ENCODE measurements around the gene PRPF38B.

Gene PRPF38B

DNA sequence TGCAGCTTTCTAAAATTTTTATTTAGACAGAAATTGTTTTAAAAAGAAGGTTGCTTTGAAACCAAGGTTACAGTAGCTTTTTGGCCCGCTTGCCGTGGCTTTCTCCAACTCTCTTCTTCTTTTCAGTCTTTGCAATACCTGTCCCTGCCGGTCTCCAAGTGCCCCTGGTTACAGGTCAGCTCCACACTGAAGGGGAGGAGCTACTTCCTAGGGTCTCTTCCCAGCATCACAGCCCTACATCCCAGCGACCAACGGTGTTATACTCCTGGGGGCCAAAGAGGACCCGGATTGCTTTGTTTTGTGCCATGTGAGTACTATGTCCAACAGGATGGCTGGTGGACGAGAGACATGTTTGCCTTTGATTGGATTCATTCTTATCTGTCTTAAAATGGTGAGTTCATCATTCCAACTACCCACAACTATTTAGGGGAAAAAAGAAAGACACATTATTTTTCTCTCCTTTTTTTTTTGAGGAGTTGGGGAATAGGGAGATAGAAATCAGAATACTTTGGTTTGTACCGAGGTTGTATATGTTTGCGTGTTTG lies 20.6 kb downstream of the PRPF38B start, which contains the start of gene FNDC7:
Gene FNDC7 (plus strand): TSS at position 303 of the 545 bp plus-strand sequence. CDS start 26 bp downstream, at position 329.
- H3K4me3 ChIP-seq (ENCODE audit: low read length), result no peak within 1 kb of the TSS
- TF ChIP-seq, protein P1, sequence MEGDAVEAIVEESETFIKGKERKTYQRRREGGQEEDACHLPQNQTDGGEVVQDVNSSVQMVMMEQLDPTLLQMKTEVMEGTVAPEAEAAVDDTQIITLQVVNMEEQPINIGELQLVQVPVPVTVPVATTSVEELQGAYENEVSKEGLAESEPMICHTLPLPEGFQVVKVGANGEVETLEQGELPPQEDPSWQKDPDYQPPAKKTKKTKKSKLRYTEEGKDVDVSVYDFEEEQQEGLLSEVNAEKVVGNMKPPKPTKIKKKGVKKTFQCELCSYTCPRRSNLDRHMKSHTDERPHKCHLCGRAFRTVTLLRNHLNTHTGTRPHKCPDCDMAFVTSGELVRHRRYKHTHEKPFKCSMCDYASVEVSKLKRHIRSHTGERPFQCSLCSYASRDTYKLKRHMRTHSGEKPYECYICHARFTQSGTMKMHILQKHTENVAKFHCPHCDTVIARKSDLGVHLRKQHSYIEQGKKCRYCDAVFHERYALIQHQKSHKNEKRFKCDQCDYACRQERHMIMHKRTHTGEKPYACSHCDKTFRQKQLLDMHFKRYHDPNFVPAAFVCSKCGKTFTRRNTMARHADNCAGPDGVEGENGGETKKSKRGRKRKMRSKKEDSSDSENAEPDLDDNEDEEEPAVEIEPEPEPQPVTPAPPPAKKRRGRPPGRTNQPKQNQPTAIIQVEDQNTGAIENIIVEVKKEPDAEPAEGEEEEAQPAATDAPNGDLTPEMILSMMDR (conservative IDR thresholded peaks at IDR 0.05; ENCODE audit: low read length), result no peak
- no peak for DNase-seq (ENCODE audit: low read depth)

DNA sequence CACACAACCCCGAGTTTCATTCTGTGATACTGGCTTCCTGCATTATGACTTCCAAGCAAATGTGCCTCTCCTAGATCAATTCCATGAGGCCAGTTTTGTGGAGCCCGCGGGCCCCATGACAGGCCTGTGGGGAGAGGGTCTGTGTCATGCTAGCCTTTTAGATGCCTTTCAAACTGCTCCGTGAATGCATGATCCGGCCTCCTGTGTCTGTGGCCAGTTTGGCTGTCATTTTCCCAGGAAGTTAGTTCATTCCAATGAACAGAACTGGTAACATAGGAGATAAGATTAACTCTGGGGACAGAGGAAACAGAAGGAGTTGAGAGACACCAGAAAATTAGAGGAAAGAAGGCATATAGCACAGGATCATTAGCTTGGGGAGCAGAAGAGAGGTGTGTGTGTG lies 23.8 kb downstream of the PRPF38B start:
- DNase-seq (ENCODE audit: low read depth), result no peak
- H3K4me3 ChIP-seq (ENCODE audit: low read length), result no peak overlapping the region
- TF ChIP-seq, protein P1 (conservative IDR thresholded peaks at IDR 0.05; ENCODE audit: low read length), result no peak

- DNase-seq (ENCODE audit: low read depth), result peak; percentile 31
- TF ChIP-seq, protein P1 (conservative IDR thresholded peaks at IDR 0.05; ENCODE audit: low read length), result no peak
- no peak overlapping the region for H3K4me3 ChIP-seq (ENCODE audit: low read length)
Observed at GRCh38 chr1:108716437-108717230, 24.5 kb downstream of the PRPF38B start.

GRCh38 chr1:108717774-108718316 lies 25.7 kb downstream of the PRPF38B start:
- no peak overlapping the region for H3K4me3 ChIP-seq (ENCODE audit: low read length)
- DNase-seq (ENCODE audit: low read depth), result no peak
- TF ChIP-seq, protein P1 (conservative IDR thresholded peaks at IDR 0.05; ENCODE audit: low read length), result no peak

DNA sequence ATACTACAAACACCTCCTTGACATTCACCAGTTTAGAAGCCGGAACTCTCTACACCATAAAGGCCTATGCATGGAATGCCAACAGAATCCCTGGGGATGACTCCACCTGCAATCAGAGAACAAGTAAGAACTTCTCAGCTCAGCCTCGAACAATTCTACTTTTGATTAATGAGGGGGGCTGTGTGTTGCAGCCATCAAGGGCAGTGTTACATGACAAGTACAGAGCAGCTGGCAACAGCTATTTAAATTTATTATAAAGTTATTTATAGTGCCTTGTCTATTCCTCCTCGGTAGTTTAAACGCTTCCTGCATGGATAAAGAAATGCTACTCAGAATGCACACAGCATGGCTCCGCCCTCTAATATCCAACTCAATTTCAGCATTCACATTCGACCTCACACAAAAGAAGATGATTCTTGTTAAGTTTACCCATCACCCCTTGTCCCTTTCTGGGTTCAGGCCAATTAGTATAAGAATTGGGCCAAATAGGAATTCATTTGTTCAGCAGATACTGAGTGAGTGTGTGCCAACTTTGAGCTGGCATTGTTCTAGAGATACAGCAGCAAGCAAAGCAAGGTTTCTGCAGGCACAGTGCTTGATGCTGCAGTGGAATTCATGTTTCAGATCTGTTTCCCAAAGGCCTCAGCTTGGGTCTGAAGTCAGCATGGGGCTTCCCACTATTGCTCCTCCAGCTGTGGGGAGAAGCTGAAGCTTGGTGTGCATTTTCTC lies 27.0 kb downstream of the PRPF38B start:
- H3K4me3 ChIP-seq (ENCODE audit: low read length), result no peak overlapping the region
- TF ChIP-seq, protein P1 (conservative IDR thresholded peaks at IDR 0.05; ENCODE audit: low read length), result no peak
- no peak for DNase-seq (ENCODE audit: low read depth)

DNA sequence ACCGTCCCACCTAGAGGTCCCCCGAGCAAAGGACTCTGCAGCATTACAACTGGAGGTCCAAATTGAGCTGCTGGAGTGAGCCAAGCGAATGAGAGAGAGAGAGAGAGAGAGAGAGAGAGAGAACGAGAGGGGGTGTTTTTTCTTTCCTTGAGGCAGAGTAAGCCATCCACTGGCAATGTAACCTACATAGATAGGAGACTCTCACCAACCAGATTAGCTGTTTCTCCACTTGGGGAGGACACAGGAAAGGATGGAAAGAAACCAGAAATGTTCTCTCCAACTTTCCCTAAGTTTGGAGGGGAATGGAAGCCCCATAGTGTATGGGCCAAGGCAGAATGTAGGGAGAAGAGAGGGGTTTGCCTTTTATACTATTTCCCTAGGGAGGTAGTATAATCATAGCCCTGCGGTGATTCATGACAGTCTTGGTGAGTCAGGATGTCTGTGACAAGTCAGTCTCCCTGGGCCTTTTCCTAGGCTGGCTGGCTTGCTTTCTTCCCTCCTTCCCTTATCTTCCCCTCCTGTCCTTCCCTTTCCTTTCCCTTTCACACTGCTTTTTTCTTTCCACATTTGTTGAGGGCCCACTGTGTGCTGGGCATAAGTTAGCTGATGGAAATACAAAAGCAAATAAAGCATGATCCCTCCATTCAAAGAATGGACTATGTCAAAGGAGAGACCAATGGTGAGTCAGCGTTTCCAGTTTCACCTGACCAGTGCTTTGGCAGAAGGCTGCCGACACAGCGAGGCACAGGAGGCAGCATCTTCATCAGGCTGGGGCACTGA lies 27.7 kb downstream of the PRPF38B start:
- TF ChIP-seq, protein P1 (conservative IDR thresholded peaks at IDR 0.05; ENCODE audit: low read length), result no peak
- peak; percentile 83 for DNase-seq (ENCODE audit: low read depth)
- H3K4me3 ChIP-seq (ENCODE audit: low read length), result no peak overlapping the region
